HepG2 (cell line): ENCODE measurements around the gene TEX19. TPM values are rescaled to one million over a fixed set of nuclear protein-coding genes. Genes with fewer than 3 reads are reported as not detected.

ENCODE experiments used
- BORCS8-MEF2B ChIP-seq: sonication (generic); formaldehyde crosslinking; IDR thresholded peaks from 2 replicates; pipeline ENCODE4 v1.8.0; 2022; ENCODE audit warnings: mild to moderate bottlenecking, missing genetic modification reagents
- ESRRA ChIP-seq: sonication (generic); formaldehyde crosslinking; IDR thresholded peaks from 2 replicates; pipeline ENCODE4 v1.5.1; 2020; ENCODE audit warnings: mild to moderate bottlenecking, low read depth, missing genetic modification reagents
- ETS1 ChIP-seq: sonication (generic); formaldehyde crosslinking; IDR thresholded peaks from 2 replicates; pipeline ENCODE4 v1.4.0; 2020; ENCODE audit warnings: missing genetic modification reagents
- GTF3A ChIP-seq: sonication (generic); formaldehyde crosslinking; conservative IDR thresholded peaks from 2 replicates; pipeline ENCODE4 v1.4.0; 2020; ENCODE audit warnings: mild to moderate bottlenecking, missing genetic modification reagents
- IRF2 ChIP-seq: IDR thresholded peaks from 2 replicates; pipeline ENCODE4 v1.6.1; 2018; ENCODE audit warnings: missing genetic modification reagents, missing compliant biosample characterization
- NFYC ChIP-seq: IDR thresholded peaks from 2 replicates; pipeline ENCODE4 v1.6.1; 2016; ENCODE audit warnings: missing genetic modification reagents, missing compliant biosample characterization
- PHB2 ChIP-seq: fragments of 450-650 bp; IDR thresholded peaks from 2 replicates; pipeline ENCODE4 v1.6.1; 2018; ENCODE audit not compliant: partially characterized antibody
- PHF20 ChIP-seq: sonication (generic); formaldehyde crosslinking; IDR thresholded peaks from 2 replicates; pipeline ENCODE4 v1.5.0; 2020; ENCODE audit warnings: mild to moderate bottlenecking, missing genetic modification reagents
- TRIM22 ChIP-seq: fragments of 450-650 bp; IDR thresholded peaks from 2 replicates; pipeline ENCODE4 v1.6.1; 2017
- USF2 ChIP-seq, 2 experiments: sonication (generic) in 1 of 2; formaldehyde crosslinking in 1 of 2; IDR thresholded peaks; 2 replicates each; pipeline versions ENCODE4 v1.5.1 to v1.6.1; 2011 to 2020; ENCODE audit warnings: borderline replicate concordance in 1 of 2, low read depth in 1 of 2, low read length in 1 of 2, mild to moderate bottlenecking in 1 of 2, missing genetic modification reagents in 1 of 2, moderate library complexity in 1 of 2
- ZBTB42 ChIP-seq: sonication (generic); formaldehyde crosslinking; IDR thresholded peaks from 2 replicates; pipeline ENCODE4 v1.5.0; 2020; ENCODE audit warnings: mild to moderate bottlenecking, missing genetic modification reagents
- ZFP36L1 ChIP-seq: sonication (generic); formaldehyde crosslinking; IDR thresholded peaks from 2 replicates; pipeline ENCODE4 v1.8.0; 2022; ENCODE audit warnings: mild to moderate bottlenecking, missing genetic modification reagents, moderate library complexity
- ZFP36L2 ChIP-seq: sonication (generic); formaldehyde crosslinking; IDR thresholded peaks from 2 replicates; pipeline ENCODE4 v1.4.0; 2020; ENCODE audit warnings: missing genetic modification reagents
- ZFP41 ChIP-seq: sonication (generic); formaldehyde crosslinking; IDR thresholded peaks from 2 replicates; pipeline ENCODE4 v1.4.0; 2020; ENCODE audit warnings: mild to moderate bottlenecking, missing genetic modification reagents, borderline replicate concordance
- ZNF138 ChIP-seq: sonication (generic); formaldehyde crosslinking; IDR thresholded peaks from 2 replicates; pipeline ENCODE4 v1.5.0; 2020; ENCODE audit warnings: mild to moderate bottlenecking, low read depth, missing genetic modification reagents
- ZNF484 ChIP-seq: sonication (generic); formaldehyde crosslinking; IDR thresholded peaks from 2 replicates; pipeline ENCODE4 v1.5.1; 2020; ENCODE audit warnings: mild to moderate bottlenecking, low read depth, missing genetic modification reagents, borderline replicate concordance
- ZNF589 ChIP-seq: sonication (generic); formaldehyde crosslinking; conservative IDR thresholded peaks from 2 replicates; pipeline ENCODE4 v1.8.0; 2022; ENCODE audit warnings: mild to moderate bottlenecking, moderate library complexity, missing genetic modification reagents
- ZNF709 ChIP-seq: sonication (generic); formaldehyde crosslinking; IDR thresholded peaks from 2 replicates; pipeline ENCODE4 v1.5.0; 2020; ENCODE audit warnings: mild to moderate bottlenecking, missing genetic modification reagents
- ZNF75D ChIP-seq: sonication (generic); formaldehyde crosslinking; IDR thresholded peaks from 2 replicates; pipeline ENCODE4 v1.8.1; 2023; ENCODE audit warnings: missing genetic modification reagents, mild to moderate bottlenecking, borderline replicate concordance
- polyA plus RNA-seq, 8 experiments: library from polyadenylated mRNA; depleted of rRNA in 3 of 8; stranded (reverse) in 7 of 8; unstranded in 1 of 8; fragments of >200 nt; fragmentation: Illumina TruSeq in 4 of 8; extraction: Trizol in 4 of 8; gene quantifications; 2 replicates each; pipeline versions ENCODE4 v1.2.1 to v1.2.3, GENCODE V29; 2011 to 2016; ENCODE audit warnings: low read depth in 4 of 8, missing spikeins in 1 of 8, mixed read lengths in 1 of 8; ENCODE audit not compliant: insufficient read depth in 1 of 8
- total RNA-seq, 5 experiments: library from RNA; depleted of rRNA; stranded (reverse); fragments of >200 nt; fragmentation: Illumina TruSeq; extraction: Trizol; gene quantifications; 2 replicates each; pipeline ENCODE4 v1.2.3, GENCODE V29; 2016; ENCODE audit warnings: low read depth in 1 of 5
- TF ChIP-seq, protein P1 (sequence below): IDR thresholded peaks from 2 replicates; pipeline ENCODE4 v1.6.1; 2016; ENCODE audit warnings: mild to moderate bottlenecking
- TF ChIP-seq, protein P2 (sequence below): sonication (generic); formaldehyde crosslinking; IDR thresholded peaks from 2 replicates; pipeline ENCODE4 v1.8.0; 2022; ENCODE audit warnings: mild to moderate bottlenecking, missing genetic modification reagents, borderline replicate concordance

TEX19 gene
- total and polyA plus RNA-seq, 2 of the 13 experiments (the other 11 are each of a cell fraction or from before 2014, with no cell fraction given), result 1.3 to 6.0 TPM

DNA sequence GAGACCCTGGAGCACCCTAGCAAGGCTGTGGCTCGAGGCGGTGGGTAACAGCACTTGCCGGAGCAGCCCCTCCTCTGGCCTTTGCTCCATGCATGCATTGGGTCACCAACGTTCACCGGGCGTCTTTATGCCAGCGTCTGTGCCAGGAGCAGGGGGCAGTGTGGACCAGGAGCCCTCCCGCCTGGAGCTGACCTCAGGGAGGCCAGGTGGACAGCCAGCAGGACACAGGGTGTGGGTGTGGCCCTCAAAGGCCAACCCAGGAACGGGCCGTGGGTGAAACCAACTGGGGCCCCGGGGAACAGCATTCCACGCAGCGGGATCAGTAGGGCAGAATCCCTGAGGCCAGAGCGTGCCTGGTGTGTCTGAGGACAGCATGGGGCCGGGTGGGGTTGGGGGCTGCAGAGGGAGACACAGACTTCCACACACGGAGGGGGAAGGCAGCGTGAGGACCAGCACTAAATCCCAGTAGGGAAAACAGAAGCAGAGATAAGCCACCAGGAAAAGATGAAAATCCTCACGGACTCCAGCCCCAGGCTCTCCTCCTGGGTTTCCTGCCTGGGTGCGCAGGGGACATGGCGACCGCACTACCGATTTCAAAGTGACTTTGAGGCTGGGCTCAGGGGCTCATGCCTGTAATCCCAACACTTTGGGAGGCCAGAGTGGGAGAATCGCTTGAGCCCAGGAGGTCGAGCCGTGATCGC is 38.8 kb upstream of the TEX19 start (continued):
- TF ChIP-seq BORCS8-MEF2B, result no peak
- no peak for TF ChIP-seq ZFP41
- TF ChIP-seq NFYC, result no peak
- no peak for TF ChIP-seq ZNF484 (CRISPR knock-in tag)
- TF ChIP-seq, protein P1, sequence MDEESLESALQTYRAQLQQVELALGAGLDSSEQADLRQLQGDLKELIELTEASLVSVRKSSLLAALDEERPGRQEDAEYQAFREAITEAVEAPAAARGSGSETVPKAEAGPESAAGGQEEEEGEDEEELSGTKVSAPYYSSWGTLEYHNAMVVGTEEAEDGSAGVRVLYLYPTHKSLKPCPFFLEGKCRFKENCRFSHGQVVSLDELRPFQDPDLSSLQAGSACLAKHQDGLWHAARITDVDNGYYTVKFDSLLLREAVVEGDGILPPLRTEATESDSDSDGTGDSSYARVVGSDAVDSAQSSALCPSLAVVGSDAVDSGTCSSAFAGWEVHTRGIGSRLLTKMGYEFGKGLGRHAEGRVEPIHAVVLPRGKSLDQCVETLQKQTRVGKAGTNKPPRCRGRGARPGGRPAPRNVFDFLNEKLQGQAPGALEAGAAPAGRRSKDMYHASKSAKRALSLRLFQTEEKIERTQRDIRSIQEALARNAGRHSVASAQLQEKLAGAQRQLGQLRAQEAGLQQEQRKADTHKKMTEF (CRISPR knock-in tag), result no peak; the same call in 1 of the 2 replicates
- no peak for TF ChIP-seq TRIM22
- TF ChIP-seq, protein P2, sequence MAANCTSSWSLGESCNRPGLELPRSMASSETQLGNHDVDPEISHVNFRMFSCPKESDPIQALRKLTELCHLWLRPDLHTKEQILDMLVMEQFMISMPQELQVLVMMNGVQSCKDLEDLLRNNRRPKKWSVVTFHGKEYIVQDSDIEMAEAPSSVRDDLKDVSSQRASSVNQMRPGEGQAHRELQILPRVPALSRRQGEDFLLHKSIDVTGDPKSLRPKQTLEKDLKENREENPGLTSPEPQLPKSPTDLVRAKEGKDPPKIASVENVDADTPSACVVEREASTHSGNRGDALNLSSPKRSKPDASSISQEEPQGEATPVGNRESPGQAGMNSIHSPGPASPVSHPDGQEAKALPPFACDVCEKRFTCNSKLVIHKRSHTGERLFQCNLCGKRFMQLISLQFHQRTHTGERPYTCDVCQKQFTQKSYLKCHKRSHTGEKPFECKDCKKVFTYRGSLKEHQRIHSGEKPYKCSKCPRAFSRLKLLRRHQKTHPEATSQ (CRISPR knock-in tag), result no peak
- no peak for TF ChIP-seq ZFP36L2 (CRISPR knock-in tag)
- no peak for TF ChIP-seq ZNF75D (CRISPR knock-in tag)
- TF ChIP-seq GTF3A (CRISPR knock-in tag), result no peak
- TF ChIP-seq PHB2, result no peak
- TF ChIP-seq ZBTB42 (CRISPR knock-in tag), result no peak
- TF ChIP-seq ZNF709 (CRISPR knock-in tag), result no peak
- no peak for TF ChIP-seq ETS1 (CRISPR knock-in tag)
- no peak for TF ChIP-seq ZNF138
- no peak for TF ChIP-seq ESRRA (CRISPR knock-in tag)
- no peak for TF ChIP-seq PHF20 (CRISPR knock-in tag)
- no peak for TF ChIP-seq ZFP36L1 (CRISPR knock-in tag)
- TF ChIP-seq ZNF589 (CRISPR knock-in tag), result no peak; the same call in none of the 2 replicates
- TF ChIP-seq IRF2 (CRISPR knock-in tag), result no peak
- no peak for TF ChIP-seq USF2 (IDR thresholded peaks at IDR 0.05; ENCODE audit: low read depth, low read length)
- no peak for TF ChIP-seq USF2 (CRISPR knock-in tag; IDR thresholded peaks at IDR 0.05; ENCODE audit: borderline replicate concordance)
